Sigmoid colon (tissue), 7 donors: ENCODE results near the gene SCAPER. TPM values are rescaled to one million over a fixed set of nuclear protein-coding genes. Genes with fewer than 3 reads are reported as not detected.
A peak's percentile ranks its signal among the peaks of the same experiment; 100 is the strongest.

Experiments
- DNase-seq: peaks from one replicate; pipeline ENCODE4 v3.0.0-alpha.2; 2019
- H3K27ac ChIP-seq, 4 donors: fragments of 200-600 bp; sonication (generic); one replicate each; pipeline ENCODE4 v1.5.1; 2016 to 2019; ENCODE audit warnings: mild to moderate bottlenecking in 1 of 4
- H3K27me3 ChIP-seq, 3 donors: fragments of 200-600 bp; sonication (generic); one replicate each; pipeline ENCODE4 v1.5.1; 2019; ENCODE audit warnings: mild to moderate bottlenecking in 1 of 3
- H3K36me3 ChIP-seq, 4 donors: fragments of 200-600 bp; sonication (generic); one replicate each; pipeline ENCODE4 v1.5.1; 2016 to 2019
- H3K4me1 ChIP-seq, 4 donors: fragments of 200-600 bp; sonication (generic); one replicate each; pipeline ENCODE4 v1.5.1; 2017 to 2019
- H3K4me3 ChIP-seq, 4 donors: fragments of 200-600 bp; sonication (generic); one replicate each; pipeline ENCODE4 v1.5.1; 2017 to 2019; ENCODE audit warnings: mild to moderate bottlenecking in 2 of 4, moderate library complexity in 1 of 4
- H3K9me3 ChIP-seq, 4 donors: fragments of 200-600 bp in 3 of 4; sonication (generic) in 3 of 4; one replicate each; pipeline versions ENCODE4 v1.5.1 to v1.6.1; 2013 to 2019
- EP300 ChIP-seq, 4 donors: sonication (generic); formaldehyde crosslinking; IDR thresholded peaks; one replicate each; pipeline ENCODE4 v1.6.1; 2017; ENCODE audit warnings: antibody characterized with exemption in 4 of 4
- POLR2A ChIP-seq, 2 donors: fragments of 450-650 bp; IDR thresholded peaks; one replicate each; pipeline ENCODE4 v1.6.1; 2016; ENCODE audit warnings: antibody characterized with exemption in 2 of 2, mild to moderate bottlenecking in 2 of 2, moderate library complexity in 2 of 2
- POLR2AphosphoS5 ChIP-seq, 4 donors: sonication (generic); formaldehyde crosslinking; IDR thresholded peaks; one replicate each; pipeline ENCODE4 v1.6.1; 2017; ENCODE audit warnings: antibody characterized with exemption in 4 of 4
- WGBS, 2 donors: extraction: QIAGEN DNeasy Blood & Tissue Kit; methylation state at CpG; one replicate each; pipeline ENCODE4 v1.1.7; 2013; 5-methylcytosine and 5-hydroxymethylcytosine counted together
- intact Hi-C: fragments of 100-400 bp; cut with DNase I; formaldehyde crosslinking; loops from one replicate; pipeline ENCODE4 v1.15.1; 2023
- polyA plus RNA-seq, 3 donors: library from polyadenylated mRNA; stranded (reverse); fragments of 200-250 nt; gene quantifications; one replicate each; pipeline ENCODE4 v1.2.3, GENCODE V29; 2013
- total RNA-seq, 4 donors: library from RNA; depleted of rRNA; stranded (reverse); fragments of >200 nt; gene quantifications; one replicate each; pipeline ENCODE4 v1.1.0, GENCODE V29; 2016
- TF ChIP-seq, protein P1 (sequence below), 4 experiments: fragments of 450-650 bp in 3 of 4; fragments of 200-600 bp in 1 of 4; IDR thresholded peaks; one replicate each; pipeline ENCODE4 v1.5.1; 2016 to 2019; ENCODE audit warnings: antibody characterized with exemption in 4 of 4, mild to moderate bottlenecking in 3 of 4, moderate library complexity in 2 of 4
- donor health status: healthy with polysubstance abuse.
- donor health status: Bipolar disorder and iron deficiency.
- donor health status: healthy.

SCAPER gene
- total and polyA plus RNA-seq, 7 donors: 5.3 to 40.7 (median 22.5) TPM

DNA sequence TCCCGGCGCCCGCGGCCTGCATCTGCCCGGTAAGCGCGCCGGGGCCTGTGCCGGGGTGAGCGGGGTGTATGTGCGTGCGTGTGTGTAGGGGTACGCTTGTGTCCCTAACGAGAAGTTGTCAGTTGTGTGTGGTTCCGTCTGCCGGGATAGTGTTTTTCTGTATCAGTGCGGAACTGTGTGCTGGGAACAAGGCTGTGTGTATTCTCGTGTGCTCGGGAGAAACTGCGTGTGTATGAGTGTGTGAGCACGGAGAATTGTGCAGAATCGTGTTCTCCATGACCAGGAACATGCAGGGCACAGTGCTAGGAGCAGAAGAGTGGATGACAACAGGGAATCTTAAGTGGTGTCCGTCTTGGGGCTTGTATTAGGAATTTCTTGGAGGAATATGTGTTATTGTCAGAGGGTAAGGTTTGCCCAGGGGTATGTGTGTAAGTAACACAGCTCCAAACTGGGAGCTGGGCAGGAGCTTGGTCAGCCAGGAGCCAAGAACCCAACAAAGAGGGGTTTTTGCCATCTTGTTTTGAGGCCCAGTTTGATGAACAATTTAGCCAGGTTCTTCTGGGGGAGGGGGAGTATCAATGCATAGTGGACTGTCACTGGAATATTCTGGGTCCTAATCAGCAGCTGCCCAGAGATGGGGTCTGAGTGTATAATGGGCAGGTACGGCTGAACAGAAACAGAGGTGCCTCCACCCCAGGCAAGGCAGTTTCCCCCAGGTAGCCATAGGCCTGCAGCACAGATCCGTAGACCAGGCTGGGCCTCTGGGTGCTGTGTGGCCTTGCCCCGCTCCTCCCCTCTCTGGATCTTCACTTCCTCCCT is 566.4 kb downstream of the SCAPER start:
- Histone ChIP-seq H3K36me3 (no peaks in the 10 kb centered on the region), H3K27me3 (peaks cover 66 to 100% (median 96%) of the 10 kb centered on the region in 3 donors), H3K27ac (peak overlapping the region; percentile 53 to 75 (median 61)), H3K9me3 (no peaks in the 10 kb centered on the region), H3K4me3 (peak overlapping the region; percentile 2 to 50 (median 42)), H3K4me1 (peaks cover 0 to 65% (median 46%) of the 10 kb centered on the region in 4 donors)
- 11 to 19% methylated on average over 26 of the region's 26 CpGs for WGBS, 2 donors
- intact Hi-C loops: no loop called here
- TF ChIP-seq POLR2AphosphoS5 (IDR thresholded peaks at IDR 0.05) (no peak), EP300 (IDR thresholded peaks at IDR 0.05) (no peak), POLR2A (IDR thresholded peaks at IDR 0.05) (no peak)
- TF ChIP-seq, protein P1, sequence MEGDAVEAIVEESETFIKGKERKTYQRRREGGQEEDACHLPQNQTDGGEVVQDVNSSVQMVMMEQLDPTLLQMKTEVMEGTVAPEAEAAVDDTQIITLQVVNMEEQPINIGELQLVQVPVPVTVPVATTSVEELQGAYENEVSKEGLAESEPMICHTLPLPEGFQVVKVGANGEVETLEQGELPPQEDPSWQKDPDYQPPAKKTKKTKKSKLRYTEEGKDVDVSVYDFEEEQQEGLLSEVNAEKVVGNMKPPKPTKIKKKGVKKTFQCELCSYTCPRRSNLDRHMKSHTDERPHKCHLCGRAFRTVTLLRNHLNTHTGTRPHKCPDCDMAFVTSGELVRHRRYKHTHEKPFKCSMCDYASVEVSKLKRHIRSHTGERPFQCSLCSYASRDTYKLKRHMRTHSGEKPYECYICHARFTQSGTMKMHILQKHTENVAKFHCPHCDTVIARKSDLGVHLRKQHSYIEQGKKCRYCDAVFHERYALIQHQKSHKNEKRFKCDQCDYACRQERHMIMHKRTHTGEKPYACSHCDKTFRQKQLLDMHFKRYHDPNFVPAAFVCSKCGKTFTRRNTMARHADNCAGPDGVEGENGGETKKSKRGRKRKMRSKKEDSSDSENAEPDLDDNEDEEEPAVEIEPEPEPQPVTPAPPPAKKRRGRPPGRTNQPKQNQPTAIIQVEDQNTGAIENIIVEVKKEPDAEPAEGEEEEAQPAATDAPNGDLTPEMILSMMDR (IDR thresholded peaks at IDR 0.05): no peak
- no peak for DNase-seq

DNA sequence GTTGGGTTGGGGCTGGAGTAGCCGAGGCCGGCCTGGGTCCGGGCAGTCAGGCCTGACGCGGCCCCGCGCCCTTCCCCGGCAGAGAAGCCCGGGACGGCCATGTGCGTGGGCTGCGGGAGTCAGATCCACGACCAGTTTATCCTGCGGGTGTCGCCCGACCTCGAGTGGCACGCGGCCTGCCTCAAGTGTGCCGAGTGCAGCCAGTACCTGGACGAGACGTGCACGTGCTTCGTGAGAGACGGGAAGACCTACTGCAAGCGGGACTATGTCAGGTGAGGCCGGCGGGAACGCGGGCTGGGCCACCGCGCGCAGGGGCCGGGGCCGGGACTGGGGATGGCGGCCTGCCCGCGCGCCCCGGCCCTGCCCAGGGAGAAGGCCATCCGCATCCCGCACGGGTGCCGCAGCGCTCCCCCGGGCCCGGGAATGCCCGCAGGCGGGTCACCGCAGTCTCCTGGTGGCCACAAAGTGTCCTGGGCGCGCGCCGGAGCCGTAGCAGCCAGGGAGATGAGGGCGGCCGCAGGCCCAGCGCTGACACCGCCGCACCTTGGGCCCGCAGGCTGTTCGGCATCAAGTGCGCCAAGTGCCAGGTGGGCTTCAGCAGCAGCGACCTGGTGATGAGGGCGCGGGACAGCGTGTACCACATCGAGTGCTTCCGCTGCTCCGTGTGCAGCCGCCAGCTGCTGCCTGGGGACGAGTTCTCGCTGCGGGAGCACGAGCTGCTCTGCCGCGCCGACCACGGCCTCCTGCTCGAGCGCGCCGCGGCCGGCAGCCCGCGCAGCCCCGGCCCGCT is 567.2 kb downstream of the SCAPER start:
- Histone ChIP-seq H3K4me3 (peak overlapping the region; percentile 18 to 50 (median 42)), H3K4me1 (peaks cover 0 to 62% (median 46%) of the 10 kb centered on the region in 4 donors), H3K9me3 (no peaks in the 10 kb centered on the region), H3K27ac (peak overlapping the region; percentile 24 to 75 (median 58)), H3K36me3 (no peaks in the 10 kb centered on the region), H3K27me3 (peaks cover 64 to 98% (median 90%) of the 10 kb centered on the region in 3 donors)
- intact Hi-C loops: no loop called here
- TF ChIP-seq POLR2AphosphoS5 (IDR thresholded peaks at IDR 0.05): no peak
- TF ChIP-seq POLR2A (IDR thresholded peaks at IDR 0.05): no peak
- no peak for TF ChIP-seq EP300 (IDR thresholded peaks at IDR 0.05)
- TF ChIP-seq, protein P1 (IDR thresholded peaks at IDR 0.05): no peak
- WGBS, 2 donors: 2 to 4% methylated on average over 89 of the region's 89 CpGs
- no peak for DNase-seq

GRCh38 chr15:76337059-76337695 is 568.0 kb downstream of the SCAPER start:
- Histone ChIP-seq H3K4me3 (peak overlapping the region; percentile 18 to 50 (median 42)), H3K27ac (peak overlapping the region; percentile 24 to 75 (median 58)), H3K27me3 (peaks cover 58 to 91% (median 82%) of the 10 kb centered on the region in 3 donors), H3K36me3 (no peaks in the 10 kb centered on the region), H3K4me1 (peaks cover 0 to 60% (median 43%) of the 10 kb centered on the region in 4 donors), H3K9me3 (no peaks in the 10 kb centered on the region)
- TF ChIP-seq POLR2A (IDR thresholded peaks at IDR 0.05) (no peak), EP300 (IDR thresholded peaks at IDR 0.05) (no peak), POLR2AphosphoS5 (IDR thresholded peaks at IDR 0.05) (peak in 3 of 4 donors; percentile 21 to 64 (median 55))
- TF ChIP-seq, protein P1 (IDR thresholded peaks at IDR 0.05): no peak
- WGBS, 2 donors: 4 to 5% methylated on average over 25 of the region's 25 CpGs
- intact Hi-C loops: no loop called here
- DNase-seq: no peak

- DNase-seq: peak; percentile 97
- intact Hi-C loops: loop anchor here (1.0 kb wide), 1 partner anchor 25 kb away; the partner anchor contains the start of gene ETFA
- TF ChIP-seq POLR2AphosphoS5 (IDR thresholded peaks at IDR 0.05) (peak; percentile 18 to 79 (median 64)), EP300 (IDR thresholded peaks at IDR 0.05) (no peak), POLR2A (IDR thresholded peaks at IDR 0.05) (peak in 1 of 2 donors; percentile 38)
- H3K27ac ChIP-seq: peak within 1 kb of the TSS; percentile 50 to 75 (median 59)
- no peaks in the 10 kb centered on the region for H3K36me3 ChIP-seq
- H3K9me3 ChIP-seq: no peaks in the 10 kb centered on the region
- peaks cover 0 to 54% (median 41%) of the 10 kb centered on the region in 4 donors for H3K4me1 ChIP-seq
- 2 to 3% methylated on average over 40 of the region's 40 CpGs for WGBS, 2 donors
- peak within 1 kb of the TSS; percentile 18 to 50 (median 42) for H3K4me3 ChIP-seq
- H3K27me3 ChIP-seq: peaks cover 51 to 84% (median 76%) of the 10 kb centered on the region in 3 donors
Observed at GRCh38 chr15:76336254-76337058, 568.7 kb downstream of the SCAPER start, which contains the start of gene ISL2. Gene ISL2, plus strand, starts transcription at chr15:76336773. Its CDS starts 111 bp downstream, at chr15:76336884.
